SJSA1 (cell line): ENCODE measurements around the gene TTYH2. TPM values are rescaled to one million over a fixed set of nuclear protein-coding genes. Genes with fewer than 3 reads are reported as not detected.

ENCODE experiments used
- DNase-seq, 2 experiments: peaks; one replicate each; pipeline ENCODE4 v3.0.0-alpha.2; 2015 to 2020; ENCODE audit warnings: low spot score in 2 of 2, low read depth in 1 of 2
- H3K27ac ChIP-seq: fragments of 250-450 bp; sonication (Bioruptor Pico); 2 replicates; pipeline ENCODE4 v1.5.1; 2020; ENCODE audit warnings: mild to moderate bottlenecking, moderate library complexity
- H3K27me3 ChIP-seq: fragments of 250-450 bp; sonication (Bioruptor Pico); replicated peaks from 2 replicates; pipeline ENCODE4 v1.5.1; 2020; ENCODE audit warnings: mild to moderate bottlenecking, moderate library complexity
- H3K36me3 ChIP-seq: fragments of 250-450 bp; sonication (Bioruptor Pico); 2 replicates; pipeline ENCODE4 v1.5.1; 2020; ENCODE audit warnings: mild to moderate bottlenecking
- H3K4me1 ChIP-seq: fragments of 250-450 bp; sonication (Bioruptor Pico); replicated peaks from 2 replicates; pipeline ENCODE4 v1.6.1; 2021; ENCODE audit warnings: mild to moderate bottlenecking
- H3K4me3 ChIP-seq: fragments of 250-450 bp; sonication (Bioruptor Pico); 2 replicates; pipeline ENCODE4 v1.5.1; 2020; ENCODE audit warnings: mild to moderate bottlenecking
- H3K9me3 ChIP-seq: fragments of 250-450 bp; sonication (Bioruptor Pico); replicated peaks from 2 replicates; pipeline ENCODE4 v1.5.1; 2020; ENCODE audit warnings: mild to moderate bottlenecking
- total RNA-seq: library from RNA; depleted of rRNA; stranded (reverse); fragments of >200 nt; shearing (Covaris generic); gene quantifications from 2 replicates; pipeline ENCODE4 v1.2.3, GENCODE V29; 2014

Gene TTYH2
- total RNA-seq, 1 experiment from 2014 or later: 0.50 TPM

- no peaks in the 10 kb centered on the region for H3K36me3 ChIP-seq
- H3K4me3 ChIP-seq: no peak overlapping the region
- H3K9me3 ChIP-seq: no peaks in the 10 kb centered on the region
- H3K4me1 ChIP-seq: no peaks in the 10 kb centered on the region
- H3K27ac ChIP-seq: no peak overlapping the region
- no peak for DNase-seq
- H3K27me3 ChIP-seq: peaks cover 17% of the 10 kb centered on the region; the same call in 1 of the 2 replicates
Observed at GRCh38 chr17:74295625-74296547, 82.5 kb downstream of the TTYH2 start.

- Histone ChIP-seq H3K36me3 (no peaks in the 10 kb centered on the region), H3K9me3 (no peaks in the 10 kb centered on the region), H3K27ac (no peak overlapping the region), H3K4me1 (no peaks in the 10 kb centered on the region), H3K27me3 (peaks cover 19% of the 10 kb centered on the region; the same call in 1 of the 2 replicates), H3K4me3 (no peak overlapping the region)
- DNase-seq: no peak
Observed at GRCh38 chr17:74296548-74296936, 83.2 kb downstream of the TTYH2 start.

- no peaks in the 10 kb centered on the region for H3K4me1 ChIP-seq
- no peak overlapping the region for H3K27ac ChIP-seq
- H3K4me3 ChIP-seq: no peak overlapping the region
- no peaks in the 10 kb centered on the region for H3K36me3 ChIP-seq
- DNase-seq: no peak
- no peaks in the 10 kb centered on the region for H3K9me3 ChIP-seq
- peaks cover 19% of the 10 kb centered on the region; the same call in 1 of the 2 replicates for H3K27me3 ChIP-seq
Observed at GRCh38 chr17:74297941-74298340, 84.6 kb downstream of the TTYH2 start.

- Histone ChIP-seq H3K9me3 (no peaks in the 10 kb centered on the region), H3K27me3 (peaks cover 19% of the 10 kb centered on the region; the same call in 1 of the 2 replicates), H3K4me3 (no peak overlapping the region), H3K27ac (no peak overlapping the region), H3K4me1 (no peaks in the 10 kb centered on the region), H3K36me3 (no peaks in the 10 kb centered on the region)
- no peak for DNase-seq
Observed at GRCh38 chr17:74298778-74299177, 85.4 kb downstream of the TTYH2 start.

GRCh38 chr17:74299226-74300009, 86.0 kb downstream of the TTYH2 start:
- no peak for DNase-seq

GRCh38 chr17:74303305-74303704, 89.9 kb downstream of the TTYH2 start:
- Histone ChIP-seq H3K27ac (no peak overlapping the region), H3K36me3 (no peaks in the 10 kb centered on the region), H3K9me3 (no peaks in the 10 kb centered on the region), H3K27me3 (peaks cover 38% of the 10 kb centered on the region), H3K4me1 (0 out of 2 replicates have a peak, but pooled peaks cover 3% of the 10 kb centered on the region), H3K4me3 (no peak overlapping the region)
- no peak for DNase-seq

More at GRCh38 chr17:74299226-74300009, 86.0 kb downstream of the TTYH2 start:
- H3K36me3 ChIP-seq: no peaks in the 10 kb centered on the region
- H3K4me3 ChIP-seq: no peak overlapping the region
- peaks cover 19% of the 10 kb centered on the region; the same call in 1 of the 2 replicates for H3K27me3 ChIP-seq
- H3K27ac ChIP-seq: no peak overlapping the region
- H3K9me3 ChIP-seq: no peaks in the 10 kb centered on the region
- H3K4me1 ChIP-seq: no peaks in the 10 kb centered on the region

GRCh38 chr17:74304184-74304583, 90.8 kb downstream of the TTYH2 start:
- no peaks in the 10 kb centered on the region for H3K36me3 ChIP-seq
- H3K27ac ChIP-seq: no peak overlapping the region
- DNase-seq: no peak
- peaks cover 30% of the 10 kb centered on the region for H3K27me3 ChIP-seq
- H3K9me3 ChIP-seq: no peaks in the 10 kb centered on the region
- 0 out of 2 replicates have a peak, but pooled peaks cover 3% of the 10 kb centered on the region for H3K4me1 ChIP-seq
- no peak overlapping the region for H3K4me3 ChIP-seq

- no peaks in the 10 kb centered on the region for H3K9me3 ChIP-seq
- no peak for DNase-seq
- H3K27ac ChIP-seq: no peak overlapping the region
- peaks cover 25% of the 10 kb centered on the region for H3K27me3 ChIP-seq
- no peak overlapping the region for H3K4me3 ChIP-seq
- no peaks in the 10 kb centered on the region for H3K36me3 ChIP-seq
- H3K4me1 ChIP-seq: 0 out of 2 replicates have a peak, but pooled peaks cover 3% of the 10 kb centered on the region
Observed at GRCh38 chr17:74305865-74306654, 92.7 kb downstream of the TTYH2 start.

- Histone ChIP-seq H3K9me3 (peaks cover 6% of the 10 kb centered on the region; the same call in 1 of the 2 replicates), H3K36me3 (no peaks in the 10 kb centered on the region), H3K4me1 (0 out of 2 replicates have a peak, but pooled peaks cover 3% of the 10 kb centered on the region), H3K4me3 (no peak overlapping the region), H3K27me3 (peaks cover 32% of the 10 kb centered on the region), H3K27ac (no peak overlapping the region)
- no peak for DNase-seq
Observed at GRCh38 chr17:74307984-74308773, 94.8 kb downstream of the TTYH2 start.

- Histone ChIP-seq H3K27me3 (peaks cover 32% of the 10 kb centered on the region), H3K27ac (no peak overlapping the region), H3K4me1 (0 out of 2 replicates have a peak, but pooled peaks cover 3% of the 10 kb centered on the region), H3K9me3 (peaks cover 8% of the 10 kb centered on the region; the same call in 1 of the 2 replicates), H3K4me3 (no peak overlapping the region), H3K36me3 (no peaks in the 10 kb centered on the region)
- no peak for DNase-seq
Observed at GRCh38 chr17:74309902-74310301, 96.5 kb downstream of the TTYH2 start.
